Upper lobe of right lung (tissue), 1 donor: ENCODE data around the gene LRMDA. TPM values are rescaled to one million over a fixed set of nuclear protein-coding genes. Genes with fewer than 3 reads are reported as not detected.

ENCODE experiments used
- ATAC-seq: fragments of 200-7000 bp; cut with Tn5 transposase; one replicate; pipeline ENCODE4 v1.9.1; 2020; ENCODE audit warnings: mild to moderate bottlenecking, moderate library complexity
- DNase-seq: peaks from one replicate; pipeline ENCODE4 v3.0.0-alpha.2; 2020
- H3K27ac ChIP-seq: fragments of 200-600 bp; one replicate; pipeline ENCODE4 v1.8.0; 2022
- H3K27me3 ChIP-seq: fragments of 200-600 bp; one replicate; pipeline ENCODE4 v1.8.0; 2022; ENCODE audit warnings: mild to moderate bottlenecking
- H3K36me3 ChIP-seq: fragments of 200-600 bp; one replicate; pipeline ENCODE4 v1.8.0; 2022
- H3K4me1 ChIP-seq: fragments of 200-600 bp; one replicate; pipeline ENCODE4 v1.8.0; 2022
- H3K4me3 ChIP-seq: fragments of 200-600 bp; one replicate; pipeline ENCODE4 v1.8.0; 2022; ENCODE audit warnings: mild to moderate bottlenecking
- H3K9me3 ChIP-seq: fragments of 200-600 bp; one replicate; pipeline ENCODE4 v1.8.0; 2022
- intact Hi-C: fragments of 100-400 bp; cut with DNase I; formaldehyde crosslinking; loops from one replicate; pipeline ENCODE4 v1.11.0; 2022
- total RNA-seq: library from RNA; stranded (reverse); fragmentation: NEBNext Ultra II Directional; extraction: Animal tissue kit (Norgen Biotek cat#: 25700); gene quantifications from one replicate; pipeline ENCODE4 v1.2.1, GENCODE V29; 2021
- TF ChIP-seq, protein P1 (sequence below): fragments of 200-600 bp; IDR thresholded peaks from one replicate; pipeline ENCODE4 v1.8.0; 2022; ENCODE audit warnings: antibody characterized with exemption
- donor health status: DM: no; HTN: yes; CAD: no; lungs with severe emphysema.

LRMDA gene
- total RNA-seq, 1 donor from 2014 or later, result 20.0 TPM

DNA sequence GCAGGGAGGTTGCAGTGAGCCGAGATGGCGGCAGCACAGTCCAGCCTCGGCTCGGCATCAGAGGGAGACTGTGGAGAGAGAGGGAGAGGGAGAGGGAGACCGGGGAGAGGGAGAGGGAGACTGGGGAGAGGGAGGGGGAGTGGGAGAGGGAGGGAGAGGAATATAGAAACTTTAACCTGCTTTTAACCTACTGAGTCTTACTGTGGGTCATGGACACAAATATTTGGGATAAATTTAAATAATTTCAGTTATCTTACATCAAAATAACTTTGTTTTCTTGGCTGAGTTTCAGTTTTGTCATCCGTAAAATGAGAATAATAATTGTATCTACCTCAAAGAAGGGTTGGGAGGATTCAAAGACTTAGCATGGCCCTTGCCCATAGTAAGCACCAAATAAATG, 319.8 kb downstream of the LRMDA start:
- ATAC-seq, result no peak
- Histone ChIP-seq H3K4me1 (no peaks in the 10 kb centered on the region), H3K27ac (no peak overlapping the region), H3K4me3 (no peak overlapping the region), H3K9me3 (no peaks in the 10 kb centered on the region), H3K36me3 (no peaks in the 10 kb centered on the region), H3K27me3 (no peaks in the 10 kb centered on the region)
- TF ChIP-seq, protein P1, sequence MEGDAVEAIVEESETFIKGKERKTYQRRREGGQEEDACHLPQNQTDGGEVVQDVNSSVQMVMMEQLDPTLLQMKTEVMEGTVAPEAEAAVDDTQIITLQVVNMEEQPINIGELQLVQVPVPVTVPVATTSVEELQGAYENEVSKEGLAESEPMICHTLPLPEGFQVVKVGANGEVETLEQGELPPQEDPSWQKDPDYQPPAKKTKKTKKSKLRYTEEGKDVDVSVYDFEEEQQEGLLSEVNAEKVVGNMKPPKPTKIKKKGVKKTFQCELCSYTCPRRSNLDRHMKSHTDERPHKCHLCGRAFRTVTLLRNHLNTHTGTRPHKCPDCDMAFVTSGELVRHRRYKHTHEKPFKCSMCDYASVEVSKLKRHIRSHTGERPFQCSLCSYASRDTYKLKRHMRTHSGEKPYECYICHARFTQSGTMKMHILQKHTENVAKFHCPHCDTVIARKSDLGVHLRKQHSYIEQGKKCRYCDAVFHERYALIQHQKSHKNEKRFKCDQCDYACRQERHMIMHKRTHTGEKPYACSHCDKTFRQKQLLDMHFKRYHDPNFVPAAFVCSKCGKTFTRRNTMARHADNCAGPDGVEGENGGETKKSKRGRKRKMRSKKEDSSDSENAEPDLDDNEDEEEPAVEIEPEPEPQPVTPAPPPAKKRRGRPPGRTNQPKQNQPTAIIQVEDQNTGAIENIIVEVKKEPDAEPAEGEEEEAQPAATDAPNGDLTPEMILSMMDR, result no peak
- DNase-seq, result no peak
- intact Hi-C loops, result no loop called here

DNA sequence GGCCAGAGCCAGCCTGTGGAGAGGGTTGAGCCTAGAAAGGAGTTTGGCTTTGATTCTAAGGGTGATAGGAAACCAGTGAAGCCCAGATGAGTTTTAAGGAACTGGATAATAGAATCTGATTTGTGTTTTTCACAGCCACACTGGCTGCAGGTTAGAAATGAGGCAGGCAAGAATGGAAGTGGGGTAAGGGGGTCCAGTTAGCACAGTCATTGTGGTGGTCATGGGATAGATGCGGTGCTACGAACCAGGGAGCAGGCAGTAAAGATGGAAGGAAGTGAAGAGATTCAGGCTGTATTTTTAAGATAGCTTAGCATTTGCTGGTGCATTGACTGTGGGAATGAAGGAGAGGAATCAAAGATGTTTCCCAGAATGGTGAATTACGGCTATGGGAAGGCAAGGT, 322.2 kb downstream of the LRMDA start:
- no peaks in the 10 kb centered on the region for H3K36me3 ChIP-seq
- no peaks in the 10 kb centered on the region for H3K9me3 ChIP-seq
- H3K4me3 ChIP-seq, result no peak overlapping the region
- intact Hi-C loops, result no loop called here
- DNase-seq, result no peak
- no peaks in the 10 kb centered on the region for H3K4me1 ChIP-seq
- ATAC-seq, result no peak
- no peak overlapping the region for H3K27ac ChIP-seq
- TF ChIP-seq, protein P1, result no peak
- no peaks in the 10 kb centered on the region for H3K27me3 ChIP-seq

DNA sequence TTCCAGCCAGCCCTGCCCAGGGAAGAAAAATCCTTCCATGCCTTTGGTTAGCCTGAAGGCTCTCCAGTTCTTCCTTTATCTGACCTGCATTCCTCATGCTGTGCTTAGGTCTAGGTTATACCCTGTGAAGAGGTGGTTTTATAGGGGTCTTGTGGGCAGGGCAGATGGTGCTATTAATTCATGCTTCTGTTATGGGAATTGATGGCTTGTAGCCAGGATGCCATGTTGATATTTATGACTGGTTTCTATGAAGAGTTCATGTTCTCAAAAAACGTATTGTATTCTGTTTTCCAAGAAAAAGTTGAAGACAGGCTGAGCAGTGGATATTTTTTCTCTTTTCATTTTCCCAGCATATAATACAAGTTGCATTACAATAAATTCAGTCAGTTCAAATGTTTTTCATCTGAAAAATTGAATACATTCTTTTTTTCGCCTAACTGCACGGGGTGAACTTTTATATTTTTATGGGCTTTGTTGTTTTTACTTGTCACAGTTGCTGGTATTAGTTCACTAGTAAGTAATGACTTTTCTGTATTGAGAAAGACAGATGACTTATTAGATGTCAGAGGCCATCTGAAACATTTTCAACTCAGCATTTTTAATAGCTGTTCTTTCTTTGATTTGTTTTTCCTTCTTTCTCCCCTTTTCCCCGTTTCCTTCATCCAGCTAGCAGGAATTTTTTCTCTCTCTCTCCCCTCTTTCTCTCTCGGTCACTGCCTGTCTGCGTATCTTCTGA, 322.8 kb downstream of the LRMDA start:
- Histone ChIP-seq H3K36me3 (no peaks in the 10 kb centered on the region), H3K4me1 (no peaks in the 10 kb centered on the region), H3K27me3 (no peaks in the 10 kb centered on the region), H3K9me3 (no peaks in the 10 kb centered on the region), H3K27ac (no peak overlapping the region), H3K4me3 (no peak overlapping the region)
- no peak for DNase-seq
- TF ChIP-seq, protein P1, result no peak
- intact Hi-C loops, result no loop called here
- no peak for ATAC-seq

DNA sequence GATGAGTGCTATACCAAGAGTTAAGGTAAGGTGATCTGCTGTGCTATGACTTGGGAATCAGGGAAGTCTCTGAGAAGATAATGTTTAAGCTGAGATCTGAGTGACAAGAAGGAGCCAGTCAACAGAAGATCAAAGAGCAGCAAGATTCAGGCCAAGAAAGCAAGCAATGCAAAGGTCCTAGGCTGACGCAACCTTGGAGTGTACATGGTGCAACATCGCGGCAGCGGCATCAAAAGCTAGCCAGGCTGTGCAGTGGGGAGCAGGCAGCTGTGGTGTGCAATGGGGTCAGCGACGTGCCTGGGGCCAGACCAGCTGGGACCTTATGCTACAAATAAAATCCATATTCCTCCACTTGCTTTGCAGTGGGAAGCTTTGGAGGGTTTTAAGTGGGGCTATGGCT, 324.1 kb downstream of the LRMDA start:
- TF ChIP-seq, protein P1, result no peak
- no peak for DNase-seq
- Histone ChIP-seq H3K9me3 (no peaks in the 10 kb centered on the region), H3K36me3 (no peaks in the 10 kb centered on the region), H3K4me3 (no peak overlapping the region), H3K4me1 (no peaks in the 10 kb centered on the region), H3K27ac (no peak overlapping the region), H3K27me3 (no peaks in the 10 kb centered on the region)
- no peak for ATAC-seq
- intact Hi-C loops, result no loop called here

DNA sequence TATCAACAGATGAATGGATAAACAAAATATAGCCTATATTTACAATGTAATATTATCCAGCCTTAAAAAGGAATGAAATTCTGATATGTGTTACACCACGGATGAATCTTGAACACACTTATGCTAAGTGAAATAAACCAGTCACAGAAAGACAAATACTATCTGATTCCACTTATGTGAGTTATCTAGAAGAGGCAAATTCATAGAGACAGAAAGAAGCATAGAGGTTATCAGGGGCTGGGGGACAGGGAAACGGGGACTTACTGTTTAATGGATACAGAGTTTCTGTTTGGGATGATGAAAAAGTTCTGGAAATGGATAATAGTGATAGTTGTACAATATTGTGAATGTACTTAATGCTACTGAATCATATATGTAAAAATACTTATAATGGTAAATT, 329.9 kb downstream of the LRMDA start:
- Histone ChIP-seq H3K4me3 (no peak overlapping the region), H3K36me3 (no peaks in the 10 kb centered on the region), H3K27ac (no peak overlapping the region), H3K27me3 (no peaks in the 10 kb centered on the region), H3K4me1 (peaks cover 4% of the 10 kb centered on the region), H3K9me3 (no peaks in the 10 kb centered on the region)
- ATAC-seq (no peak), DNase-seq (no peak)
- TF ChIP-seq, protein P1, result no peak
- intact Hi-C loops, result no loop called here

DNA sequence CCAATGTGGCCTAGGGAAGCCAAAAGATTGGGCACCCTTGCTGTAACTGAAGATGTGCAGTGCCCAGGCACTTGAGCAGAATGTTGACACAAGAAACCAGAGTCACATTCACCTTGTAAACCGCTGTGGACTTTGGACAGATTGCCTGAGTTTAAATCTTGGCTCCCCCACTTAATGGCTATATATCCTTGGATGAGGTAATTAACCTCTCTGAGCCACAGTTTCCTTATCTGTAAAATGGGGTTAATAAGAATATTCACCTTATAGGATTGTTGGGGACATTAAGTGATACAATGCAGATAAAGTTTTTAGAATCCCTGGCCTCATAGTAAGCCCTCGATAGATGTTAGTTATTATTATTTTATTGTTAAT, 331.0 kb downstream of the LRMDA start:
- intact Hi-C loops, result no loop called here

More for the DNA sequence above, 331.0 kb downstream of the LRMDA start:
- Histone ChIP-seq H3K27ac (no peak overlapping the region), H3K4me3 (no peak overlapping the region), H3K4me1 (peaks cover 4% of the 10 kb centered on the region), H3K27me3 (no peaks in the 10 kb centered on the region), H3K36me3 (no peaks in the 10 kb centered on the region), H3K9me3 (no peaks in the 10 kb centered on the region)
- TF ChIP-seq, protein P1, result no peak
- ATAC-seq (no peak), DNase-seq (no peak)
